HCT116 (cell line): ENCODE measurements around the gene BCAP31. TPM values are rescaled to one million over a fixed set of nuclear protein-coding genes. Genes with fewer than 3 reads are reported as not detected.

Experiments used
- ATAC-seq: fragments of 200-7000 bp; cut with Tn5 transposase; 2 replicates; pipeline ENCODE4 v1.9.1; 2020; ENCODE audit warnings: mild to moderate bottlenecking, moderate library complexity
- BruUV-seq: library from RNA; stranded (reverse); fragments of 400-500 nt; replicated peaks from 2 replicates; lab custom pipeline; 2021; lab: Mats Ljungman, UMichigan
- CTCF ChIA-PET: fragments of 300-600 bp; sonication (Branson Sonifier 250); formaldehyde crosslinking; loops from one replicate; lab custom pipeline; 2021; ENCODE audit warnings: antibody characterized with exemption; lab: Charles Lee
- POLR2A ChIA-PET: fragments of 300-600, 350-600 bp; sonication (Branson Sonifier 250); formaldehyde crosslinking; loops from one replicate; lab custom pipeline; 2021; ENCODE audit warnings: antibody characterized with exemption; lab: Charles Lee
- RAD21 ChIA-PET, 2 experiments: fragments of 300-600 bp; sonication (Branson Sonifier 250); formaldehyde crosslinking; loops; one replicate each; lab custom pipeline; 2023; ENCODE audit warnings: low total read pairs in 2 of 2; ENCODE audit not compliant: uncharacterized antibody in 2 of 2, unreplicated experiment in 2 of 2, low non-redundant PET in 1 of 2; lab: Charles Lee
- DNase-seq: peaks from one replicate; pipeline ENCODE4 v3.0.0-alpha.2; 2010; ENCODE audit warnings: low read depth, low spot score
- H2AFZ ChIP-seq: fragments of 200-600 bp; shearing (Covaris generic), sonication (generic); 2 replicates; pipeline ENCODE4 v1.6.1; 2017; ENCODE audit warnings: low read depth, mixed run types, mixed read lengths, antibody characterized with exemption, low read length; ENCODE audit not compliant: poor library complexity, severe bottlenecking
- H3K27ac ChIP-seq: 2 replicates; pipeline ENCODE4 v1.5.1; 2012; ENCODE audit warnings: low read depth, low read length
- H3K27me3 ChIP-seq: fragments of 200-600 bp; sonication (generic); 2 replicates; pipeline ENCODE4 v1.6.1; 2016; ENCODE audit warnings: mixed run types, low read length, mixed read lengths; ENCODE audit not compliant: insufficient read depth
- H3K36me3 ChIP-seq, 2 experiments: fragments of 200-500 bp in 1 of 2; fragments of 200-600 bp in 1 of 2; sonication (Bioruptor generic) in 1 of 2; sonication (generic) in 1 of 2; 2 replicates each; pipeline versions ENCODE4 v1.5.1 to v1.6.1; 2014 to 2016; ENCODE audit warnings: low read length in 2 of 2, inconsistent platforms in 1 of 2, mixed read lengths in 1 of 2, mixed run types in 1 of 2; ENCODE audit not compliant: insufficient read depth in 2 of 2, control insufficient read depth in 1 of 2
- H3K4me1 ChIP-seq, 2 experiments: fragments of 200-600 bp in 1 of 2; sonication (generic) in 1 of 2; 2 replicates each; pipeline versions ENCODE4 v1.5.1 to v1.6.1; 2012 to 2017; ENCODE audit warnings: low read length in 2 of 2, inconsistent platforms in 1 of 2, mild to moderate bottlenecking in 1 of 2, mixed read lengths in 1 of 2, mixed run types in 1 of 2, moderate library complexity in 1 of 2; ENCODE audit not compliant: insufficient read depth in 2 of 2, control insufficient read depth in 1 of 2
- H3K4me2 ChIP-seq: fragments of 200-600 bp; sonication (generic); 2 replicates; pipeline ENCODE4 v1.6.1; 2017; ENCODE audit warnings: mixed run types, low read length, mixed read lengths
- H3K4me3 ChIP-seq, 2 experiments: fragments of 200-600 bp in 1 of 2; sonication (generic) in 1 of 2; replicated peaks in 1 of 2; 2 replicates each; pipeline ENCODE4 v1.5.1; 2011 to 2016; ENCODE audit warnings: low read length in 2 of 2, control low read depth in 1 of 2, low read depth in 1 of 2, mild to moderate bottlenecking in 1 of 2, mixed read lengths in 1 of 2, mixed run types in 1 of 2
- H3K79me2 ChIP-seq: fragments of 200-600 bp; sonication (generic); 2 replicates; pipeline ENCODE4 v1.6.1; 2017; ENCODE audit warnings: mild to moderate bottlenecking, mixed run types, low read length, moderate library complexity, mixed read lengths; ENCODE audit not compliant: insufficient read depth
- H3K9ac ChIP-seq: fragments of 200-600 bp; sonication (generic); 2 replicates; pipeline ENCODE4 v1.6.1; 2016; ENCODE audit warnings: low read length, mixed read lengths
- H3K9me2 ChIP-seq: fragments of 200-600 bp; sonication (generic), shearing (Covaris generic); 2 replicates; pipeline ENCODE4 v1.6.1; 2017; ENCODE audit warnings: mixed run types, mild to moderate bottlenecking, moderate library complexity; ENCODE audit not compliant: insufficient read depth
- H3K9me3 ChIP-seq, 2 experiments: fragments of 200-500 bp in 1 of 2; fragments of 200-600 bp in 1 of 2; sonication (Bioruptor generic) in 1 of 2; sonication (generic) in 1 of 2; 2 replicates each; pipeline ENCODE4 v1.6.1; 2014 to 2017; ENCODE audit warnings: low read length in 2 of 2, mixed read lengths in 2 of 2, inconsistent platforms in 1 of 2, low read depth in 1 of 2, mild to moderate bottlenecking in 1 of 2, mixed run types in 1 of 2, moderate library complexity in 1 of 2; ENCODE audit not compliant: control insufficient read depth in 1 of 2, insufficient read depth in 1 of 2
- H4K20me1 ChIP-seq: fragments of 200-600 bp; sonication (generic), shearing (Covaris generic); 2 replicates; pipeline ENCODE4 v1.6.1; 2017; ENCODE audit warnings: mixed run types, mild to moderate bottlenecking, moderate library complexity; ENCODE audit not compliant: insufficient read depth
- CEBPB ChIP-seq: IDR thresholded peaks from 2 replicates; pipeline ENCODE4 v1.6.1; 2012; ENCODE audit warnings: low read depth
- ELF1 ChIP-seq: IDR thresholded peaks from 2 replicates; pipeline ENCODE4 v1.6.1; 2012; ENCODE audit warnings: low read depth, borderline replicate concordance
- EZH2 ChIP-seq: fragments of 200-600 bp; sonication (generic); IDR thresholded peaks from 2 replicates; pipeline ENCODE4 v1.6.1; 2017; ENCODE audit warnings: antibody characterized with exemption, mixed run types
- POLR2AphosphoS5 ChIP-seq: IDR thresholded peaks from 2 replicates; pipeline ENCODE4 v1.6.1; 2011; ENCODE audit warnings: mild to moderate bottlenecking, low read depth, low read length, moderate library complexity
- RAD21 ChIP-seq: IDR thresholded peaks from 2 replicates; pipeline ENCODE4 v1.6.1; 2012; ENCODE audit warnings: low read depth, mild to moderate bottlenecking
- SP1 ChIP-seq: IDR thresholded peaks from 2 replicates; pipeline ENCODE4 v1.6.1; 2012; ENCODE audit warnings: low read depth
- SRF ChIP-seq: IDR thresholded peaks from 2 replicates; pipeline ENCODE4 v1.6.1; 2012; ENCODE audit warnings: low read depth
- TCF7L2 ChIP-seq: IDR thresholded peaks from 2 replicates; pipeline ENCODE4 v1.7.0; 2011; ENCODE audit warnings: borderline replicate concordance, inconsistent platforms; ENCODE audit not compliant: insufficient read depth, insufficient read length; ENCODE audit errors: extremely low read depth
- YY1 ChIP-seq: IDR thresholded peaks from 2 replicates; pipeline ENCODE4 v1.6.1; 2011; ENCODE audit warnings: low read length, low read depth, moderate library complexity, mild to moderate bottlenecking; ENCODE audit not compliant: insufficient replicate concordance; ENCODE audit errors: extremely low read depth
- ZNF274 ChIP-seq: fragments of 200-500 bp; sonication (Bioruptor generic); IDR thresholded peaks from 2 replicates; pipeline ENCODE4 v1.6.1; 2014; ENCODE audit warnings: mild to moderate bottlenecking, low read depth, low read length, inconsistent platforms
- intact Hi-C: fragments of 100-400 bp; cut with micrococcal nuclease; formaldehyde crosslinking; loops from 2 replicates; pipeline ENCODE4 v1.10.0; 2022
- total RNA-seq: library from RNA; stranded (reverse); gene quantifications from one replicate; pipeline ENCODE4 v1.2.1, GENCODE V29; 2021; ENCODE audit not compliant: unreplicated experiment
- TF ChIP-seq, protein P1 (sequence below): IDR thresholded peaks from 2 replicates; pipeline ENCODE4 v1.6.1; 2012; ENCODE audit warnings: low read depth
- TF ChIP-seq, protein P2 (sequence below): IDR thresholded peaks from 2 replicates; pipeline ENCODE4 v1.6.1; 2012
- TF ChIP-seq, protein P3 (sequence below), 3 experiments: fragments of 200-600 bp in 1 of 3; sonication (generic) in 1 of 3; IDR thresholded peaks in 2 of 3; conservative IDR thresholded peaks in 1 of 3; 2 replicates each; pipeline ENCODE4 v1.5.1; 2012 to 2017; ENCODE audit warnings: low read depth in 2 of 3, low read length in 2 of 3, antibody characterized with exemption in 1 of 3, borderline replicate concordance in 1 of 3, control low read depth in 1 of 3, mild to moderate bottlenecking in 1 of 3, mixed read lengths in 1 of 3, mixed run types in 1 of 3, moderate library complexity in 1 of 3; ENCODE audit not compliant: insufficient read depth in 1 of 3

Gene BCAP31
- total RNA-seq, 1 experiment from 2014 or later, result 185 TPM

DNA sequence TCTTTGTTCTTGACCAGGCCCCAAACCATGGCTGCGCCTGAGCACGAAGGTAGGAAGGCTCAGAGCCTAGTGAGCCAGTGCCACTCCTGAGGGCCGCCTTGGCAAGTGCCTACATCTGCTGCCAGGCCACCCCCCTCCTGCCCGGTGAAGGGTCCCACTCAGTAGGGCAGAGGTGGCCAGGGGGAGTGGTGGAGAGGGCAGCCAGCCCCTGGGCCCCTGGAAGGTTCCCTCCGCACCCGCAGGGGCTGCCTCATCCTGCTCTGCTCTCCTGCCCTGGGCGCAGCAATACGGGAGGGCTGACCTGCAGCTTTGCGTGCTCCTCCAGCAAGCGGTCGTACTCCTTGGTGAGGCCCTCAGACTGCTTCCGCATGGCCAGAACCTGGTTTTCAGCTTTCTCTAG is 22.5 kb downstream of the BCAP31 start:
- ChIA-PET CTCF (no interaction called here), RAD21 (no interaction called here), POLR2A (no interaction called here)
- no TSS peak for BruUV-seq
- no peaks in the 10 kb centered on the region for H3K9me2 ChIP-seq
- no peak overlapping the region for H3K27ac ChIP-seq
- DNase-seq (no peak), ATAC-seq (no peak)
- no peaks in the 10 kb centered on the region for H3K4me1 ChIP-seq
- TF ChIP-seq TCF7L2 (no peak), ELF1 (no peak), POLR2AphosphoS5 (no peak), SP1 (no peak), SRF (no peak), CEBPB (no peak), RAD21 (no peak), EZH2 (no peak), ZNF274 (no peak), YY1 (no peak)
- TF ChIP-seq, protein P1, sequence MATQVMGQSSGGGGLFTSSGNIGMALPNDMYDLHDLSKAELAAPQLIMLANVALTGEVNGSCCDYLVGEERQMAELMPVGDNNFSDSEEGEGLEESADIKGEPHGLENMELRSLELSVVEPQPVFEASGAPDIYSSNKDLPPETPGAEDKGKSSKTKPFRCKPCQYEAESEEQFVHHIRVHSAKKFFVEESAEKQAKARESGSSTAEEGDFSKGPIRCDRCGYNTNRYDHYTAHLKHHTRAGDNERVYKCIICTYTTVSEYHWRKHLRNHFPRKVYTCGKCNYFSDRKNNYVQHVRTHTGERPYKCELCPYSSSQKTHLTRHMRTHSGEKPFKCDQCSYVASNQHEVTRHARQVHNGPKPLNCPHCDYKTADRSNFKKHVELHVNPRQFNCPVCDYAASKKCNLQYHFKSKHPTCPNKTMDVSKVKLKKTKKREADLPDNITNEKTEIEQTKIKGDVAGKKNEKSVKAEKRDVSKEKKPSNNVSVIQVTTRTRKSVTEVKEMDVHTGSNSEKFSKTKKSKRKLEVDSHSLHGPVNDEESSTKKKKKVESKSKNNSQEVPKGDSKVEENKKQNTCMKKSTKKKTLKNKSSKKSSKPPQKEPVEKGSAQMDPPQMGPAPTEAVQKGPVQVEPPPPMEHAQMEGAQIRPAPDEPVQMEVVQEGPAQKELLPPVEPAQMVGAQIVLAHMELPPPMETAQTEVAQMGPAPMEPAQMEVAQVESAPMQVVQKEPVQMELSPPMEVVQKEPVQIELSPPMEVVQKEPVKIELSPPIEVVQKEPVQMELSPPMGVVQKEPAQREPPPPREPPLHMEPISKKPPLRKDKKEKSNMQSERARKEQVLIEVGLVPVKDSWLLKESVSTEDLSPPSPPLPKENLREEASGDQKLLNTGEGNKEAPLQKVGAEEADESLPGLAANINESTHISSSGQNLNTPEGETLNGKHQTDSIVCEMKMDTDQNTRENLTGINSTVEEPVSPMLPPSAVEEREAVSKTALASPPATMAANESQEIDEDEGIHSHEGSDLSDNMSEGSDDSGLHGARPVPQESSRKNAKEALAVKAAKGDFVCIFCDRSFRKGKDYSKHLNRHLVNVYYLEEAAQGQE, result no peak
- TF ChIP-seq, protein P2, sequence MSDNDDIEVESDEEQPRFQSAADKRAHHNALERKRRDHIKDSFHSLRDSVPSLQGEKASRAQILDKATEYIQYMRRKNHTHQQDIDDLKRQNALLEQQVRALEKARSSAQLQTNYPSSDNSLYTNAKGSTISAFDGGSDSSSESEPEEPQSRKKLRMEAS, result no peak
- TF ChIP-seq, protein P3, sequence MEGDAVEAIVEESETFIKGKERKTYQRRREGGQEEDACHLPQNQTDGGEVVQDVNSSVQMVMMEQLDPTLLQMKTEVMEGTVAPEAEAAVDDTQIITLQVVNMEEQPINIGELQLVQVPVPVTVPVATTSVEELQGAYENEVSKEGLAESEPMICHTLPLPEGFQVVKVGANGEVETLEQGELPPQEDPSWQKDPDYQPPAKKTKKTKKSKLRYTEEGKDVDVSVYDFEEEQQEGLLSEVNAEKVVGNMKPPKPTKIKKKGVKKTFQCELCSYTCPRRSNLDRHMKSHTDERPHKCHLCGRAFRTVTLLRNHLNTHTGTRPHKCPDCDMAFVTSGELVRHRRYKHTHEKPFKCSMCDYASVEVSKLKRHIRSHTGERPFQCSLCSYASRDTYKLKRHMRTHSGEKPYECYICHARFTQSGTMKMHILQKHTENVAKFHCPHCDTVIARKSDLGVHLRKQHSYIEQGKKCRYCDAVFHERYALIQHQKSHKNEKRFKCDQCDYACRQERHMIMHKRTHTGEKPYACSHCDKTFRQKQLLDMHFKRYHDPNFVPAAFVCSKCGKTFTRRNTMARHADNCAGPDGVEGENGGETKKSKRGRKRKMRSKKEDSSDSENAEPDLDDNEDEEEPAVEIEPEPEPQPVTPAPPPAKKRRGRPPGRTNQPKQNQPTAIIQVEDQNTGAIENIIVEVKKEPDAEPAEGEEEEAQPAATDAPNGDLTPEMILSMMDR (IDR thresholded peaks at IDR 0.05 in 2 of 3, conservative IDR thresholded peaks at IDR 0.05 in 1 of 3; ENCODE audit: borderline replicate concordance in 1 of 3, insufficient read depth in 1 of 3, low read depth in 2 of 3, low read length in 2 of 3), result no peak
- no peak overlapping the region for H2AFZ ChIP-seq
- peaks cover 2% of the 10 kb centered on the region; the same call in 1 of the 2 replicates for H3K79me2 ChIP-seq
- intact Hi-C loops, result no loop called here
- no peak overlapping the region for H3K4me3 ChIP-seq
- H3K9me3 ChIP-seq, result no peaks in the 10 kb centered on the region
- H3K36me3 ChIP-seq, result no peaks in the 10 kb centered on the region
- H4K20me1 ChIP-seq, result no peaks in the 10 kb centered on the region
- no peak overlapping the region for H3K9ac ChIP-seq
- H3K27me3 ChIP-seq, result no peaks in the 10 kb centered on the region
- H3K4me2 ChIP-seq, result no peak overlapping the region
